HepG2 (cell line): Measurements from ENCODE around the gene HPD. TPM values are rescaled to one million over a fixed set of nuclear protein-coding genes. Genes with fewer than 3 reads are reported as not detected.

Experiments
- ADNP ChIP-seq: sonication (generic); formaldehyde crosslinking; IDR thresholded peaks from 2 replicates; pipeline ENCODE4 v1.4.0; 2020; ENCODE audit warnings: missing genetic modification reagents
- ATF4 ChIP-seq, 2 experiments: fragments of 450-650 bp in 1 of 2; sonication (generic) in 1 of 2; formaldehyde crosslinking; IDR thresholded peaks; 2 replicates each; pipeline versions ENCODE4 v1.5.0 to v1.8.0; 2020 to 2022; ENCODE audit warnings: mild to moderate bottlenecking in 1 of 2, missing genetic modification reagents in 1 of 2
- BCL3 ChIP-seq: sonication (generic); formaldehyde crosslinking; IDR thresholded peaks from 2 replicates; pipeline ENCODE4 v1.5.1; 2020; ENCODE audit warnings: mild to moderate bottlenecking, missing genetic modification reagents, moderate library complexity
- EED ChIP-seq: sonication (generic); formaldehyde crosslinking; IDR thresholded peaks from 2 replicates; pipeline ENCODE4 v1.5.0; 2020; ENCODE audit warnings: mild to moderate bottlenecking, missing genetic modification reagents
- ELF4 ChIP-seq: sonication (generic); formaldehyde crosslinking; IDR thresholded peaks from 2 replicates; pipeline ENCODE4 v1.5.0; 2020; ENCODE audit warnings: missing genetic modification reagents, mild to moderate bottlenecking, moderate library complexity, borderline replicate concordance
- HBP1 ChIP-seq: IDR thresholded peaks from 2 replicates; pipeline ENCODE4 v1.6.1; 2016; ENCODE audit warnings: low read depth, control low read depth
- IKZF4 ChIP-seq: sonication (generic); formaldehyde crosslinking; IDR thresholded peaks from 2 replicates; pipeline ENCODE4 v1.5.1; 2020; ENCODE audit warnings: borderline replicate concordance, mild to moderate bottlenecking, low read depth, missing genetic modification reagents; ENCODE audit errors: not compliant biosample characterization
- KLF13 ChIP-seq: sonication (generic); formaldehyde crosslinking; IDR thresholded peaks from 2 replicates; pipeline ENCODE4 v1.4.0; 2020; ENCODE audit warnings: mild to moderate bottlenecking, missing genetic modification reagents
- MAFG ChIP-seq: sonication (generic); formaldehyde crosslinking; IDR thresholded peaks from 2 replicates; pipeline ENCODE4 v1.5.1; 2020; ENCODE audit warnings: mild to moderate bottlenecking, missing genetic modification reagents
- RARG ChIP-seq: sonication (generic); formaldehyde crosslinking; IDR thresholded peaks from 2 replicates; pipeline ENCODE4 v1.4.0; 2020; ENCODE audit warnings: low read depth, mild to moderate bottlenecking, missing genetic modification reagents
- SNAPC2 ChIP-seq: sonication (generic); formaldehyde crosslinking; IDR thresholded peaks from 2 replicates; pipeline ENCODE4 v1.8.1; 2022; ENCODE audit warnings: mild to moderate bottlenecking, missing genetic modification reagents
- TBX3 ChIP-seq: fragments of 450-650 bp; IDR thresholded peaks from 2 replicates; pipeline ENCODE4 v1.6.1; 2017; ENCODE audit warnings: antibody characterized with exemption, mild to moderate bottlenecking, inconsistent platforms, borderline replicate concordance
- THAP11 ChIP-seq: IDR thresholded peaks from 2 replicates; pipeline ENCODE4 v1.6.1; 2016; ENCODE audit warnings: missing biosample characterization, missing genetic modification reagents
- THAP9 ChIP-seq: sonication (generic); formaldehyde crosslinking; IDR thresholded peaks from 2 replicates; pipeline ENCODE4; 2020; ENCODE audit warnings: missing genetic modification reagents, mild to moderate bottlenecking, borderline replicate concordance
- YEATS4 ChIP-seq: sonication (generic); formaldehyde crosslinking; IDR thresholded peaks from 2 replicates; pipeline ENCODE4 v1.4.0; 2020; ENCODE audit warnings: missing genetic modification reagents, borderline replicate concordance
- ZC3H4 ChIP-seq: sonication (generic); formaldehyde crosslinking; IDR thresholded peaks from 2 replicates; pipeline ENCODE4 v1.4.0; 2020; ENCODE audit warnings: missing genetic modification reagents, borderline replicate concordance
- ZFX ChIP-seq: sonication (generic); formaldehyde crosslinking; IDR thresholded peaks from 2 replicates; pipeline ENCODE4 v1.4.0; 2020; ENCODE audit warnings: mild to moderate bottlenecking, low read depth, missing genetic modification reagents, moderate library complexity
- ZMAT5 ChIP-seq: sonication (generic); formaldehyde crosslinking; IDR thresholded peaks from 2 replicates; pipeline ENCODE4 v1.5.0; 2020; ENCODE audit warnings: mild to moderate bottlenecking, low read depth, missing genetic modification reagents, borderline replicate concordance
- ZMYM3 ChIP-seq: sonication (generic); formaldehyde crosslinking; IDR thresholded peaks from 2 replicates; pipeline ENCODE4 v1.5.1; 2020; ENCODE audit warnings: mild to moderate bottlenecking, missing genetic modification reagents
- ZNF224 ChIP-seq: sonication (generic); formaldehyde crosslinking; IDR thresholded peaks from 2 replicates; pipeline ENCODE4 v1.5.0; 2020; ENCODE audit warnings: mild to moderate bottlenecking, missing genetic modification reagents
- ZNF558 ChIP-seq: sonication (generic); formaldehyde crosslinking; IDR thresholded peaks from 2 replicates; pipeline ENCODE4 v1.9.0; 2022; ENCODE audit warnings: mild to moderate bottlenecking, missing genetic modification reagents, borderline replicate concordance
- ZNF598 ChIP-seq: sonication (generic); formaldehyde crosslinking; IDR thresholded peaks from 2 replicates; pipeline ENCODE4 v1.5.1; 2020; ENCODE audit warnings: mild to moderate bottlenecking, missing genetic modification reagents, borderline replicate concordance
- polyA plus RNA-seq, 8 experiments: library from polyadenylated mRNA; depleted of rRNA in 3 of 8; stranded (reverse) in 7 of 8; unstranded in 1 of 8; fragments of >200 nt; fragmentation: Illumina TruSeq in 4 of 8; extraction: Trizol in 4 of 8; gene quantifications; 2 replicates each; pipeline versions ENCODE4 v1.2.1 to v1.2.3, GENCODE V29; 2011 to 2016; ENCODE audit warnings: low read depth in 4 of 8, missing spikeins in 1 of 8, mixed read lengths in 1 of 8; ENCODE audit not compliant: insufficient read depth in 1 of 8
- total RNA-seq, 5 experiments: library from RNA; depleted of rRNA; stranded (reverse); fragments of >200 nt; fragmentation: Illumina TruSeq; extraction: Trizol; gene quantifications; 2 replicates each; pipeline ENCODE4 v1.2.3, GENCODE V29; 2016; ENCODE audit warnings: low read depth in 1 of 5

HPD gene
- total and polyA plus RNA-seq, 2 of the 13 experiments (the other 11 are each of a cell fraction or from before 2014, with no cell fraction given) = 120 to 195 TPM

GRCh38 chr12:121802843-121803698 is 55.6 kb downstream of the HPD start (continued):
- TF ChIP-seq THAP11 = peak; percentile 51; the same call in 1 of the 2 replicates
- no peak for TF ChIP-seq ZNF224 (CRISPR knock-in tag)
- no peak for TF ChIP-seq TBX3
- TF ChIP-seq EED (CRISPR knock-in tag) = no peak
- TF ChIP-seq ZFX (CRISPR knock-in tag) = peak; percentile 67; the same call in 1 of the 2 replicates
- peak; percentile 46; the same call in 1 of the 2 replicates for TF ChIP-seq THAP9 (CRISPR knock-in tag)
- TF ChIP-seq IKZF4 (CRISPR knock-in tag) = peak; percentile 30
- no peak for TF ChIP-seq ZMYM3 (CRISPR knock-in tag)
- TF ChIP-seq YEATS4 (CRISPR knock-in tag) = peak; percentile 72
- TF ChIP-seq SNAPC2 (CRISPR knock-in tag) = peak; percentile 76; the same call in 1 of the 2 replicates
- no peak for TF ChIP-seq ZMAT5
- TF ChIP-seq KLF13 (CRISPR knock-in tag) = no peak
- TF ChIP-seq HBP1 (CRISPR knock-in tag) = peak; percentile 59; the same call in 1 of the 2 replicates
- TF ChIP-seq ELF4 (CRISPR knock-in tag) = no peak
- no peak for TF ChIP-seq ZNF598 (CRISPR knock-in tag)
- no peak for TF ChIP-seq ATF4 (CRISPR knock-in tag; IDR thresholded peaks at IDR 0.05)
- no peak for TF ChIP-seq ADNP (CRISPR knock-in tag)
- peak; percentile 85 for TF ChIP-seq ZC3H4 (CRISPR knock-in tag)
- no peak for TF ChIP-seq MAFG
- TF ChIP-seq BCL3 (CRISPR knock-in tag) = peak; percentile 19; the same call in 1 of the 2 replicates
- no peak for TF ChIP-seq RARG (CRISPR knock-in tag)
- TF ChIP-seq ZNF558 (CRISPR knock-in tag) = no peak
